HepG2 (cell line): Measurements from ENCODE around the gene OASL. TPM values are rescaled to one million over a fixed set of nuclear protein-coding genes. Genes with fewer than 3 reads are reported as not detected.
A peak's percentile ranks its signal among the peaks of the same experiment; 100 is the strongest.

ENCODE experiments used
- CHD4 ChIP-seq: fragments of 200-600 bp; sonication (generic); IDR thresholded peaks from 2 replicates; pipeline ENCODE4 v1.7.0; 2017; ENCODE audit warnings: mild to moderate bottlenecking, low read length, borderline replicate concordance
- ERF ChIP-seq: IDR thresholded peaks from 2 replicates; pipeline ENCODE4 v1.6.1; 2018; ENCODE audit warnings: missing biosample characterization, missing genetic modification reagents
- GTF3A ChIP-seq: sonication (generic); formaldehyde crosslinking; conservative IDR thresholded peaks from 2 replicates; pipeline ENCODE4 v1.4.0; 2020; ENCODE audit warnings: mild to moderate bottlenecking, missing genetic modification reagents
- HOXA3 ChIP-seq: sonication (generic); formaldehyde crosslinking; IDR thresholded peaks from 2 replicates; pipeline ENCODE4 v1.5.0; 2020; ENCODE audit warnings: missing genetic modification reagents
- MATR3 ChIP-seq: sonication (generic); formaldehyde crosslinking; IDR thresholded peaks from 2 replicates; pipeline ENCODE4 v1.4.0; 2020; ENCODE audit warnings: missing genetic modification reagents
- NFRKB ChIP-seq: fragments of 450-650 bp; IDR thresholded peaks from 2 replicates; pipeline ENCODE4 v1.6.1; 2017
- NR3C1 ChIP-seq: sonication (generic); formaldehyde crosslinking; IDR thresholded peaks from 2 replicates; pipeline ENCODE4 v1.4.0; 2020; ENCODE audit warnings: missing genetic modification reagents
- POLR2AphosphoS5 ChIP-seq: IDR thresholded peaks from 2 replicates; pipeline ENCODE4 v1.6.1; 2012; ENCODE audit warnings: low read depth, low read length
- TOE1 ChIP-seq: sonication (generic); formaldehyde crosslinking; IDR thresholded peaks from 2 replicates; pipeline ENCODE4 v1.4.0; 2020; ENCODE audit warnings: mild to moderate bottlenecking, missing genetic modification reagents
- XRCC5 ChIP-seq: fragments of 200-400 bp; formaldehyde crosslinking; optimal IDR thresholded peaks from 2 replicates; pipeline ENCODE3; 2017; ENCODE audit warnings: mild to moderate bottlenecking, low read length
- ZFP62 ChIP-seq: sonication (generic); formaldehyde crosslinking; IDR thresholded peaks from 2 replicates; pipeline ENCODE4 v1.4.0; 2020; ENCODE audit warnings: missing genetic modification reagents
- ZNF10 ChIP-seq: sonication (generic); formaldehyde crosslinking; IDR thresholded peaks from 2 replicates; pipeline ENCODE4 v1.4.0; 2020; ENCODE audit warnings: mild to moderate bottlenecking, low read depth, missing genetic modification reagents, borderline replicate concordance
- ZNF124 ChIP-seq: sonication (generic); formaldehyde crosslinking; IDR thresholded peaks from 2 replicates; pipeline ENCODE4 v1.4.0; 2020; ENCODE audit warnings: missing genetic modification reagents
- ZNF432 ChIP-seq: sonication (generic); formaldehyde crosslinking; IDR thresholded peaks from 2 replicates; pipeline ENCODE4 v1.5.0; 2020; ENCODE audit warnings: missing genetic modification reagents, mild to moderate bottlenecking, borderline replicate concordance
- ZNF572 ChIP-seq: sonication (generic); formaldehyde crosslinking; IDR thresholded peaks from 2 replicates; pipeline ENCODE4 v1.5.1; 2020; ENCODE audit warnings: mild to moderate bottlenecking, missing genetic modification reagents
- ZNF7 ChIP-seq: IDR thresholded peaks from 2 replicates; pipeline ENCODE4 v1.6.1; 2016; ENCODE audit warnings: missing biosample characterization, missing genetic modification reagents
- ZNF841 ChIP-seq: sonication (generic); formaldehyde crosslinking; IDR thresholded peaks from 2 replicates; pipeline ENCODE4 v1.8.1; 2023; ENCODE audit warnings: missing genetic modification reagents, borderline replicate concordance
- ZSCAN29 ChIP-seq: sonication (generic); formaldehyde crosslinking; conservative IDR thresholded peaks from 2 replicates; pipeline ENCODE4 v1.4.0; 2020; ENCODE audit warnings: mild to moderate bottlenecking, missing genetic modification reagents
- polyA plus RNA-seq, 8 experiments: library from polyadenylated mRNA; depleted of rRNA in 3 of 8; stranded (reverse) in 7 of 8; unstranded in 1 of 8; fragments of >200 nt; fragmentation: Illumina TruSeq in 4 of 8; extraction: Trizol in 4 of 8; gene quantifications; 2 replicates each; pipeline versions ENCODE4 v1.2.1 to v1.2.3, GENCODE V29; 2011 to 2016; ENCODE audit warnings: low read depth in 4 of 8, missing spikeins in 1 of 8, mixed read lengths in 1 of 8; ENCODE audit not compliant: insufficient read depth in 1 of 8
- total RNA-seq, 5 experiments: library from RNA; depleted of rRNA; stranded (reverse); fragments of >200 nt; fragmentation: Illumina TruSeq; extraction: Trizol; gene quantifications; 2 replicates each; pipeline ENCODE4 v1.2.3, GENCODE V29; 2016; ENCODE audit warnings: low read depth in 1 of 5
- TF ChIP-seq, protein P1 (sequence below): IDR thresholded peaks from 2 replicates; pipeline ENCODE4 v1.6.1; 2018; ENCODE audit warnings: missing genetic modification reagents
- TF ChIP-seq, protein P2 (sequence below): sonication (generic); formaldehyde crosslinking; IDR thresholded peaks from 2 replicates; pipeline ENCODE4 v1.5.0; 2020; ENCODE audit warnings: missing genetic modification reagents, mild to moderate bottlenecking, borderline replicate concordance
- TF ChIP-seq, protein P3 (sequence below): sonication (generic); formaldehyde crosslinking; IDR thresholded peaks from 2 replicates; pipeline ENCODE4 v1.4.0; 2020; ENCODE audit warnings: low read depth, mild to moderate bottlenecking, missing genetic modification reagents
- TF ChIP-seq, protein P4 (sequence below): sonication (generic); formaldehyde crosslinking; IDR thresholded peaks from 2 replicates; pipeline ENCODE4 v1.4.0; 2020; ENCODE audit warnings: missing genetic modification reagents
- TF ChIP-seq, protein P5 (sequence below): IDR thresholded peaks from 2 replicates; pipeline ENCODE4 v1.6.1; 2016; ENCODE audit warnings: low read depth, control low read depth

OASL gene
- total and polyA plus RNA-seq, 2 of the 13 experiments (the other 11 are each of a cell fraction or from before 2014, with no cell fraction given): 0.11 to 0.22 TPM

DNA sequence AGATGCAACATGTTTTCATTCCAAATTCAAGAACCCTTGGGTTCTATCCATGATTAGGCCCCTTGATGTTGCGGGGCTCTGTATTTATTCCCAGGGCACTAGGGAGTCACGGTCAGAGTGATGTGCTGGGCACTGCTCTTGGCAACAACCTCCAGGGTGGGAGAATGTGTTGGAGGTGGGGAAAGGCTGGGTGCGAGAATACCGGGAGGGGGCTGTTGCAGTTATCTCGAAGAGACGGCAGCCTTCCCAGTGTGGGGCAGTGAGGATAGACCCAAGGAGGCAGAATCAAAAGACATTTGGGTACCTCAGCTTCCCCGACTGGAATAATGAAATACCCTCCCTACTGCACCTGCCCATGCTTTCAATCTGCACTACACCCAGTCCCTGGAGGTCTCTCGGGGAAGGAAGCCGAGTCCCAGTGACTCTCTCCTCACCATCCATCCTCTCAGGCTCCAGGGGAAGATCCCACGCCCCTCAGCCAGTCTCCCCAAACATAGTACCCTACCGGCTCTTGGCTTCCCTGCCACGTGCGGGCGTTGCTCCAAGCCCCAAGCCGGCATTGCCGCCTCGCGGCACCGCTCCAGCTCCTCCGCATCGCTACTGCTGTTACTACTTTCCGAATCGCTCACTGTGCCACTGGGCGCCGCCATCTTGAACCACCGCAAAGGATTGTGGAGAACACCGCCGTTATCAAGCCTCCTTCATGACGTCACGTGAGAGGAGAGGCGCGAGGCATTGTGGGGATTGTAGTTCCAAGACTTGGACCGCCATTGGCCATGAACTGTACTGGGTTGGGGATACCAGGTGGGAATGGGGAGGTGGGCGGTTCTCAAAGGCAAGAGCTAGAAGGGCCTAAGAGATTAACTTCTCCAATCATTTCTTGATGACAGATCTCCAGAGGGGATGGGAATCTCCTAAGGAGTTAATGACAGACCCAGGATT is 22.9 kb downstream of the OASL start, which contains the start of gene C12orf43 (continued):
- TF ChIP-seq ZFP62 (CRISPR knock-in tag): no peak
- TF ChIP-seq ERF (CRISPR knock-in tag): 0 out of 2 replicates have a peak, but pooled peaks have one; percentile 34
- TF ChIP-seq, protein P1, sequence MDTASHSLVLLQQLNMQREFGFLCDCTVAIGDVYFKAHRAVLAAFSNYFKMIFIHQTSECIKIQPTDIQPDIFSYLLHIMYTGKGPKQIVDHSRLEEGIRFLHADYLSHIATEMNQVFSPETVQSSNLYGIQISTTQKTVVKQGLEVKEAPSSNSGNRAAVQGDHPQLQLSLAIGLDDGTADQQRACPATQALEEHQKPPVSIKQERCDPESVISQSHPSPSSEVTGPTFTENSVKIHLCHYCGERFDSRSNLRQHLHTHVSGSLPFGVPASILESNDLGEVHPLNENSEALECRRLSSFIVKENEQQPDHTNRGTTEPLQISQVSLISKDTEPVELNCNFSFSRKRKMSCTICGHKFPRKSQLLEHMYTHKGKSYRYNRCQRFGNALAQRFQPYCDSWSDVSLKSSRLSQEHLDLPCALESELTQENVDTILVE (CRISPR knock-in tag): peak; percentile 67; the same call in 1 of the 2 replicates
- 0 out of 2 replicates have a peak, but pooled peaks have one; percentile 37 for TF ChIP-seq ZNF572 (CRISPR knock-in tag)
- TF ChIP-seq POLR2AphosphoS5: peak; percentile 83
- TF ChIP-seq NFRKB: no peak
- peak; percentile 59 for TF ChIP-seq XRCC5
- TF ChIP-seq MATR3 (CRISPR knock-in tag): no peak
- TF ChIP-seq, protein P2, sequence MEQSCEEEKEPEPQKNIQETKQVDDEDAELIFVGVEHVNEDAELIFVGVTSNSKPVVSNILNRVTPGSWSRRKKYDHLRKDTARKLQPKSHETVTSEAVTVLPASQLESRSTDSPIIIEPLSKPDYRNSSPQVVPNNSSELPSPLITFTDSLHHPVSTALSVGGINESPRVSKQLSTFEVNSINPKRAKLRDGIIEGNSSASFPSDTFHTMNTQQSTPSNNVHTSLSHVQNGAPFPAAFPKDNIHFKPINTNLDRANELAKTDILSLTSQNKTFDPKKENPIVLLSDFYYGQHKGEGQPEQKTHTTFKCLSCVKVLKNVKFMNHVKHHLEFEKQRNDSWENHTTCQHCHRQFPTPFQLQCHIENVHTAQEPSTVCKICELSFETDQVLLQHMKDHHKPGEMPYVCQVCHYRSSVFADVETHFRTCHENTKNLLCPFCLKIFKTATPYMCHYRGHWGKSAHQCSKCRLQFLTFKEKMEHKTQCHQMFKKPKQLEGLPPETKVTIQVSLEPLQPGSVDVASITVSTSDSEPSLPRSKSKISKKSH: peak; percentile 89; the same call in 1 of the 2 replicates
- no peak for TF ChIP-seq ZNF7 (CRISPR knock-in tag)
- TF ChIP-seq, protein P3, sequence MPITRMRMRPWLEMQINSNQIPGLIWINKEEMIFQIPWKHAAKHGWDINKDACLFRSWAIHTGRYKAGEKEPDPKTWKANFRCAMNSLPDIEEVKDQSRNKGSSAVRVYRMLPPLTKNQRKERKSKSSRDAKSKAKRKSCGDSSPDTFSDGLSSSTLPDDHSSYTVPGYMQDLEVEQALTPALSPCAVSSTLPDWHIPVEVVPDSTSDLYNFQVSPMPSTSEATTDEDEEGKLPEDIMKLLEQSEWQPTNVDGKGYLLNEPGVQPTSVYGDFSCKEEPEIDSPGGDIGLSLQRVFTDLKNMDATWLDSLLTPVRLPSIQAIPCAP: no peak
- TF ChIP-seq, protein P4, sequence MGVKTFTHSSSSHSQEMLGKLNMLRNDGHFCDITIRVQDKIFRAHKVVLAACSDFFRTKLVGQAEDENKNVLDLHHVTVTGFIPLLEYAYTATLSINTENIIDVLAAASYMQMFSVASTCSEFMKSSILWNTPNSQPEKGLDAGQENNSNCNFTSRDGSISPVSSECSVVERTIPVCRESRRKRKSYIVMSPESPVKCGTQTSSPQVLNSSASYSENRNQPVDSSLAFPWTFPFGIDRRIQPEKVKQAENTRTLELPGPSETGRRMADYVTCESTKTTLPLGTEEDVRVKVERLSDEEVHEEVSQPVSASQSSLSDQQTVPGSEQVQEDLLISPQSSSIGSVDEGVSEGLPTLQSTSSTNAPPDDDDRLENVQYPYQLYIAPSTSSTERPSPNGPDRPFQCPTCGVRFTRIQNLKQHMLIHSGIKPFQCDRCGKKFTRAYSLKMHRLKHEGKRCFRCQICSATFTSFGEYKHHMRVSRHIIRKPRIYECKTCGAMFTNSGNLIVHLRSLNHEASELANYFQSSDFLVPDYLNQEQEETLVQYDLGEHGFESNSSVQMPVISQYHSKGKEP (CRISPR knock-in tag): no peak
- no peak for TF ChIP-seq TOE1 (CRISPR knock-in tag)
- TF ChIP-seq ZNF841 (CRISPR knock-in tag): no peak
- peak; percentile 85; the same call in 1 of the 2 replicates for TF ChIP-seq ZNF124
- TF ChIP-seq NR3C1 (CRISPR knock-in tag): no peak
- TF ChIP-seq HOXA3 (CRISPR knock-in tag): peak; percentile 96
- TF ChIP-seq, protein P5, sequence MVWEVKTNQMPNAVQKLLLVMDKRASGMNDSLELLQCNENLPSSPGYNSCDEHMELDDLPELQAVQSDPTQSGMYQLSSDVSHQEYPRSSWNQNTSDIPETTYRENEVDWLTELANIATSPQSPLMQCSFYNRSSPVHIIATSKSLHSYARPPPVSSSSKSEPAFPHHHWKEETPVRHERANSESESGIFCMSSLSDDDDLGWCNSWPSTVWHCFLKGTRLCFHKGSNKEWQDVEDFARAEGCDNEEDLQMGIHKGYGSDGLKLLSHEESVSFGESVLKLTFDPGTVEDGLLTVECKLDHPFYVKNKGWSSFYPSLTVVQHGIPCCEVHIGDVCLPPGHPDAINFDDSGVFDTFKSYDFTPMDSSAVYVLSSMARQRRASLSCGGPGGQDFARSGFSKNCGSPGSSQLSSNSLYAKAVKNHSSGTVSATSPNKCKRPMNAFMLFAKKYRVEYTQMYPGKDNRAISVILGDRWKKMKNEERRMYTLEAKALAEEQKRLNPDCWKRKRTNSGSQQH: peak; percentile 96
- TF ChIP-seq GTF3A (CRISPR knock-in tag): no peak
- no peak for TF ChIP-seq ZNF432 (CRISPR knock-in tag)
- no peak for TF ChIP-seq ZNF10 (CRISPR knock-in tag)
- no peak for TF ChIP-seq ZSCAN29 (CRISPR knock-in tag)
- no peak for TF ChIP-seq CHD4
